T-cell (primary cell): ENCODE measurements around the gene LRWD1. TPM values are rescaled to one million over a fixed set of nuclear protein-coding genes. Genes with fewer than 3 reads are reported as not detected.
A peak's percentile ranks its signal among the peaks of the same experiment; 100 is the strongest.

Experiments
- ATAC-seq, 4 experiments: fragments of 200-7000 bp in 3 of 4; fragments of 150-1000 bp in 1 of 4; cut with Tn5 transposase; replicated peaks in 1 of 4; 1 replicate in 3 of 4; 2 replicates in 1 of 4; pipeline ENCODE4 v1.10.0; 2021; ENCODE audit warnings: moderate library complexity in 3 of 4, mild to moderate bottlenecking in 2 of 4, moderate number of reproducible peaks in 1 of 4
- CTCF ChIA-PET, 2 donors: fragments of 300-600 bp; sonication (Branson Sonifier 250); formaldehyde crosslinking; loops; one replicate each; lab custom pipeline; 2022; ENCODE audit warnings: antibody characterized with exemption in 2 of 2; lab: Charles Lee
- POLR2A ChIA-PET, 2 donors: fragments of 300-600 bp; sonication (Branson Sonifier 250); formaldehyde crosslinking; loops; one replicate each; lab custom pipeline; 2022; ENCODE audit warnings: antibody characterized with exemption in 2 of 2; lab: Charles Lee
- DNase-seq, 35 experiments: peaks; one replicate each; pipeline versions ENCODE4 v3.0.0 to v3.0.0-alpha.2; 2013 to 2023
- H3K27ac ChIP-seq: one replicate; pipeline ENCODE4 v1.5.1; 2013; ENCODE audit warnings: low read length
- H3K27me3 ChIP-seq, 2 experiments: replicated peaks in 1 of 2; 1 replicate in 1 of 2; 2 replicates in 1 of 2; pipeline versions ENCODE4 v1.6.1 to v1.7.0; 2013; ENCODE audit warnings: low read length in 1 of 2, mixed read lengths in 1 of 2; ENCODE audit not compliant: control insufficient read depth in 2 of 2, insufficient read depth in 2 of 2; ENCODE audit errors: extremely low read depth in 1 of 2
- H3K36me3 ChIP-seq, 2 donors: 1 replicate in 1 of 2; 2 replicates in 1 of 2; pipeline versions ENCODE4 v1.6.1 to v1.7.0; 2013; ENCODE audit warnings: low read length in 1 of 2; ENCODE audit not compliant: control insufficient read depth in 2 of 2, insufficient read depth in 1 of 2; ENCODE audit errors: extremely low read depth in 1 of 2
- H3K4me1 ChIP-seq, 2 experiments: 1 replicate in 1 of 2; 2 replicates in 1 of 2; pipeline versions ENCODE4 v1.6.1 to v1.7.0; 2013; ENCODE audit warnings: low read length in 2 of 2, mixed read lengths in 1 of 2; ENCODE audit not compliant: insufficient read depth in 2 of 2, control insufficient read depth in 1 of 2; ENCODE audit errors: extremely low read depth in 1 of 2
- H3K4me3 ChIP-seq, 2 donors: 1 replicate in 1 of 2; 2 replicates in 1 of 2; pipeline versions ENCODE4 v1.5.1 to v1.7.0; 2013; ENCODE audit warnings: mild to moderate bottlenecking in 2 of 2, low read length in 1 of 2, moderate library complexity in 1 of 2; ENCODE audit not compliant: control insufficient read depth in 1 of 2; ENCODE audit errors: extremely low read depth in 1 of 2
- H3K9me3 ChIP-seq: 2 replicates; pipeline ENCODE4 v1.7.0; 2013
- H3K27ac Mint-ChIP-seq, 2 donors: one replicate each; pipeline ENCODE4 v1.8.0; 2020 to 2021; ENCODE audit warnings: mild to moderate bottlenecking in 2 of 2, mixed read lengths in 2 of 2
- H3K27me3 Mint-ChIP-seq, 2 donors: one replicate each; pipeline ENCODE4 v1.8.0; 2021 to 2022; ENCODE audit warnings: mixed read lengths in 2 of 2
- H3K36me3 Mint-ChIP-seq: one replicate; pipeline ENCODE4 v1.8.0; 2021; ENCODE audit warnings: mixed read lengths
- H3K4me1 Mint-ChIP-seq, 3 donors: one replicate each; pipeline ENCODE4 v1.8.0; 2020 to 2022; ENCODE audit warnings: mixed read lengths in 3 of 3, mild to moderate bottlenecking in 1 of 3
- H3K4me3 Mint-ChIP-seq, 3 donors: one replicate each; pipeline ENCODE4 v1.8.0; 2020 to 2022; ENCODE audit warnings: mild to moderate bottlenecking in 3 of 3, mixed read lengths in 3 of 3, moderate library complexity in 3 of 3
- H3K9me3 Mint-ChIP-seq, 3 donors: one replicate each; pipeline ENCODE4 v1.8.0; 2020 to 2022; ENCODE audit warnings: mixed read lengths in 3 of 3
- WGBS: methylation state at CpG from one replicate; pipeline ENCODE4 v1.1.5; 2013; ENCODE audit warnings: missing lambda C conversion rate; ENCODE audit not compliant: insufficient coverage; 5-methylcytosine and 5-hydroxymethylcytosine counted together
- total RNA-seq, 35 experiments: library from RNA in 6 of 35; stranded (reverse) in 6 of 35; fragments of 120-200 nt in 1 of 35; gene quantifications; one replicate each; pipeline versions ENCODE4 v1.2.1 to v1.2.4 and lab custom pipeline; 2013 to 2026

Gene LRWD1
- total RNA-seq (10 to 100 TPM; 14.0 to 29.0 (median 23.9) TPM), total RNA-seq (lab: John Stamatoyannopoulos, UW) (18.0 to 68.3 (median 28.4) reads per million in 29 experiments)
- 15.3 TPM for total RNA-seq (2013)

- CTCF ChIA-PET, result interaction anchor here (0.6 to 1.6 kb wide), 9 partner anchors 15 to 102 kb away, joined by 3 to 6 read pairs (median 3); no protein-coding TSS in a partner anchor
- peak within 1 kb of the TSS; percentile 63 to 87 for H3K27ac Mint-ChIP-seq
- ATAC-seq (peak; percentile 97 to 99 (median 97)), DNase-seq (peak; percentile 79 to 96 (median 88))
- H3K36me3 Mint-ChIP-seq, result no peaks in the 10 kb centered on the region
- Histone ChIP-seq H3K4me3 (peak within 1 kb of the TSS; percentile 93 to 95), H3K27me3 (no peaks in the 10 kb centered on the region), H3K27ac (peak within 1 kb of the TSS; percentile 47), H3K9me3 (no peaks in the 10 kb centered on the region), H3K36me3 (peaks cover 15 to 23% of the 10 kb centered on the region in 2 donors), H3K4me1 (peaks cover 14 to 43% of the 10 kb centered on the region in 2 experiments)
- no peaks in the 10 kb centered on the region for H3K27me3 Mint-ChIP-seq
- peak within 1 kb of the TSS; percentile 89 to 90 (median 89) for H3K4me3 Mint-ChIP-seq
- no peaks in the 10 kb centered on the region for H3K9me3 Mint-ChIP-seq
- H3K4me1 Mint-ChIP-seq, result peaks cover 34 to 40% (median 37%) of the 10 kb centered on the region in 3 donors
- POLR2A ChIA-PET, result interaction anchor here in 1 of 2 donors (0.6 kb wide), 1 partner anchor 23 kb away, joined by 9 read pairs; no protein-coding TSS in a partner anchor
- under 1% methylated on average over 81 of the region's 81 CpGs for WGBS
Observed at GRCh38 chr7:102464577-102465280, at the start of gene LRWD1, which contains the start of gene ALKBH4. Gene LRWD1, plus strand, starts transcription at chr7:102464984. Its CDS starts 97 bp downstream, at chr7:102465081. Gene ALKBH4, minus strand, starts transcription at chr7:102464863. Its CDS starts 27 bp downstream, at chr7:102464836.

- ChIA-PET POLR2A (interaction anchor here (0.9 to 2.0 kb wide), 4 partner anchors 10 to 23 kb away, joined by 3 to 7 read pairs (median 4); no protein-coding TSS in a partner anchor), CTCF (interaction anchor here (0.6 to 2.2 kb wide), 6 partner anchors 10 to 51 kb away, joined by 3 to 19 read pairs (median 6); no protein-coding TSS in a partner anchor)
- Histone ChIP-seq H3K27me3 (no peaks in the 10 kb centered on the region), H3K36me3 (peaks cover 0 to 23% of the 10 kb centered on the region in 2 donors), H3K9me3 (no peaks in the 10 kb centered on the region), H3K4me1 (peaks cover 34 to 66% of the 10 kb centered on the region in 2 experiments), H3K27ac (peak overlapping the region; percentile 84), H3K4me3 (peak overlapping the region; percentile 25 to 34)
- Mint-ChIP-seq H3K9me3 (no peaks in the 10 kb centered on the region), H3K27me3 (no peaks in the 10 kb centered on the region), H3K36me3 (peaks cover 29% of the 10 kb centered on the region), H3K27ac (peak overlapping the region; percentile 99 to 100), H3K4me1 (peaks cover 59 to 73% (median 65%) of the 10 kb centered on the region in 3 donors), H3K4me3 (peak overlapping the region; percentile 71 to 77 (median 74))
- DNase-seq, result peak in 34 of 35 experiments; percentile 40 to 76 (median 56)
- peak; percentile 68 to 85 (median 80) for ATAC-seq
- WGBS, result under 1% methylated on average over 12 of the region's 12 CpGs
Observed at GRCh38 chr7:102415685-102416225, 49.0 kb upstream of the LRWD1 start.

GRCh38 chr7:102416406-102416805 is 48.4 kb upstream of the LRWD1 start:
- Mint-ChIP-seq H3K4me3 (peak overlapping the region; percentile 71 to 77 (median 74)), H3K9me3 (no peaks in the 10 kb centered on the region), H3K27me3 (no peaks in the 10 kb centered on the region), H3K36me3 (peaks cover 28% of the 10 kb centered on the region), H3K4me1 (peaks cover 66 to 79% (median 70%) of the 10 kb centered on the region in 3 donors), H3K27ac (peak overlapping the region; percentile 99 to 100)
- DNase-seq (peak in 1 of 35 experiments; percentile 39), ATAC-seq (no peak)
- Histone ChIP-seq H3K27ac (peak overlapping the region; percentile 84), H3K36me3 (peaks cover 0 to 22% of the 10 kb centered on the region in 2 donors), H3K4me3 (peak overlapping the region; percentile 25 to 34), H3K27me3 (no peaks in the 10 kb centered on the region), H3K4me1 (peaks cover 35 to 73% of the 10 kb centered on the region in 2 experiments), H3K9me3 (no peaks in the 10 kb centered on the region)
- 96% methylated on average over 4 of the region's 6 CpGs for WGBS
- POLR2A ChIA-PET, result interaction anchor here (0.9 to 2.0 kb wide), 4 partner anchors 9 to 22 kb away, joined by 3 to 7 read pairs (median 4); no protein-coding TSS in a partner anchor
- CTCF ChIA-PET, result interaction anchor here in 1 of 2 donors (1.0 to 2.2 kb wide), 3 partner anchors 9 to 36 kb away, joined by 4 to 19 read pairs (median 8); no protein-coding TSS in a partner anchor

- Histone ChIP-seq H3K27me3 (no peaks in the 10 kb centered on the region), H3K4me1 (peaks cover 35 to 77% of the 10 kb centered on the region in 2 experiments), H3K4me3 (no peak overlapping the region), H3K9me3 (no peaks in the 10 kb centered on the region), H3K36me3 (peaks cover 0 to 20% of the 10 kb centered on the region in 2 donors), H3K27ac (peak overlapping the region; percentile 84)
- ATAC-seq, result peak in 3 of 4 experiments; percentile 40 to 78 (median 42)
- Mint-ChIP-seq H3K27me3 (no peaks in the 10 kb centered on the region), H3K4me3 (peak overlapping the region; percentile 1 to 74 (median 52)), H3K27ac (peak overlapping the region; percentile 99 to 100), H3K36me3 (peaks cover 22% of the 10 kb centered on the region), H3K9me3 (no peaks in the 10 kb centered on the region), H3K4me1 (peaks cover 69 to 83% (median 73%) of the 10 kb centered on the region in 3 donors)
- POLR2A ChIA-PET, result interaction anchor here (0.6 to 1.6 kb wide), 5 partner anchors 8 to 1739 kb away, joined by 3 to 8 read pairs (median 7); no protein-coding TSS in a partner anchor
- CTCF ChIA-PET, result interaction anchor here (0.6 to 1.1 kb wide), 6 partner anchors 9 to 606 kb away, joined by 3 to 16 read pairs (median 4); no protein-coding TSS in a partner anchor
- no CpG with 5 or more reads among the region's 3 CpGs for WGBS
- peak in 18 of 35 experiments; percentile 19 to 63 (median 38) for DNase-seq
Observed at GRCh38 chr7:102417105-102417504, 47.7 kb upstream of the LRWD1 start.

- Histone ChIP-seq H3K4me1 (peaks cover 35 to 68% of the 10 kb centered on the region in 2 experiments), H3K9me3 (no peaks in the 10 kb centered on the region), H3K27ac (peak overlapping the region; percentile 84), H3K27me3 (no peaks in the 10 kb centered on the region), H3K4me3 (no peak overlapping the region), H3K36me3 (peaks cover 0 to 16% of the 10 kb centered on the region in 2 donors)
- H3K9me3 Mint-ChIP-seq, result no peaks in the 10 kb centered on the region
- ChIA-PET CTCF (interaction anchor here in 1 of 2 donors (1.3 kb wide), 1 partner anchor 31 kb away, joined by 3 read pairs; no protein-coding TSS in a partner anchor), POLR2A (no interaction called here)
- no peak for DNase-seq
- peak overlapping the region in 1 of 3 donors; percentile 74 for H3K4me3 Mint-ChIP-seq
- H3K27me3 Mint-ChIP-seq, result no peaks in the 10 kb centered on the region
- 100% methylated on average over 2 of the region's 5 CpGs for WGBS
- H3K27ac Mint-ChIP-seq, result peak overlapping the region; percentile 99 to 100
- peaks cover 65 to 79% (median 69%) of the 10 kb centered on the region in 3 donors for H3K4me1 Mint-ChIP-seq
- peaks cover 22% of the 10 kb centered on the region for H3K36me3 Mint-ChIP-seq
- no peak for ATAC-seq
Observed at GRCh38 chr7:102418592-102418991, 46.2 kb upstream of the LRWD1 start.
